Measurements from ENCODE around the gene PNKD.

Gene PNKD

GRCh38 chr2:218262631-218263586, 7.4 kb upstream of the PNKD start:
- Histone ChIP-seq H3K18ac (ENCODE audit: low read length) (peak overlapping the region; percentile 20), H3K36me3 (replicated peaks in 1 of 2; ENCODE audit: control insufficient read depth in 2 of 2, insufficient read depth in 2 of 2, low read length in 2 of 2) (peaks cover 30 to 51% of the 10 kb centered on the region in 2 donors), H3K27me3 (ENCODE audit: control insufficient read depth in 3 of 3, insufficient read depth in 3 of 3, low read depth in 1 of 3, low read length in 3 of 3) (peaks cover 0 to 2% (median 0%) of the 10 kb centered on the region in 3 experiments), H3K4me3 (ENCODE audit: low read length in 2 of 2) (no peak overlapping the region), H3K79me1 (ENCODE audit: low read depth, low read length) (no peaks in the 10 kb centered on the region), H3K9me3 (replicated peaks in 1 of 2; ENCODE audit: control insufficient read depth in 2 of 2, insufficient read depth in 1 of 2, low read depth in 1 of 2, low read length in 2 of 2) (peaks cover 0 to 2% of the 10 kb centered on the region in 2 donors), H2AFZ (ENCODE audit: low read length) (no peak overlapping the region), H3K4me1 (ENCODE audit: control insufficient read depth in 2 of 2, insufficient read depth in 1 of 2, low read depth in 1 of 2, low read length in 2 of 2) (peaks cover 15 to 24% of the 10 kb centered on the region in 2 donors), H3K4me2 (ENCODE audit: insufficient read depth, low read length, poor library complexity, severe bottlenecking) (no peak overlapping the region), H2BK120ac (ENCODE audit: low read depth, low read length) (no peak overlapping the region), H2BK12ac (ENCODE audit: low read length) (no peak overlapping the region), H2BK5ac (ENCODE audit: low read length) (no peak overlapping the region), H3K14ac (ENCODE audit: low read length) (no peak overlapping the region), H2AK5ac (ENCODE audit: low read depth, low read length) (no peak overlapping the region), H4K91ac (ENCODE audit: low read depth, low read length, poor library complexity) (no peak overlapping the region), H3K4ac (ENCODE audit: low read length) (no peak overlapping the region), H3K27ac (replicated peaks; ENCODE audit: low read length) (no peak overlapping the region), H2BK15ac (ENCODE audit: low read length) (peak overlapping the region; percentile 8), H3K23ac (ENCODE audit: low read depth, low read length, poor library complexity) (peak overlapping the region; percentile 19), H3K9ac (ENCODE audit: low read depth, low read length, poor library complexity) (no peak overlapping the region), H4K8ac (ENCODE audit: low read depth, low read length) (no peak overlapping the region)
- WGBS, 2 donors (ENCODE audit: extremely low coverage in 2 of 2, insufficient read length in 2 of 2, insufficient replicate concordance in 1 of 2), result no CpG with 5 or more reads among the region's 39 CpGs
- DNase-seq (ENCODE audit: low spot score), result no peak

DNA sequence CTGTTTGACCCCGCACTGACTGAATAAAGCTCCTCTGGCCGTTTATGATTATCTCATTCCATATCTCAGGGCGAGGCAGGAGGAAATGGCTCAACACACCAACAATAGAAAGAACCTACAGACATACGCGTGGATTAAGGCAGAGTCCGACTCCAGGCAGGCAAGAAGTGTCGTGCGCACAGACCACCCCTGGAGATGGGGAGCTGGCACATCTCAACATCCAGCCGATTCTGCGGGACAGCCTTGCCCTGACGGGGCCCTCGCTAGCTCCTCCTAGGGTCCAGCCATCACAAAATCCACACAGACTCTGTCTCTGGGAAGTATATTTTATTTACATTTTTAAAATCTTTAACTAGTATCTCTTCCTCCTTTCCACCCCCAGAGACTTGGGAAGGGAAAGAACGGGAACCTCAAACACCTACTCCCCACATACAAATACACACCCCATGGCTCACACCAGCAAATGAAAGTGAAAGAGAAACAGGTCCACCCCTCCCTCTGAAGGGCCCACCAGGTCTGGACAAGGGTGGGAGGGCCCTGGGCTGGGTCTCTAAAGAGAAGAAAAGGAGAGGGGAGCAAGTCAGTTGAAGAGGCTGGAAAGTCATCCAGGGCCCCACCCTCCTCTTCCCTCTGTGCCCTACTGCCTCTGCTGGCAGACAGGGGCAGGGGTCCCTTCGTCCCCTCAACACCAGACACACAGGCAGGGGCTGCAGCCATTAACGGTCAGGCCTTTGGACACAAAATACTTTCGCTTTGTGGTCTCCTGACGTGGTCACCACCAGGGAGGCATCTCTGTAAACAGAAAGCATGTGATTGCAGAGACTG, 6.3 kb upstream of the PNKD start:
- Histone ChIP-seq H3K9ac (ENCODE audit: low read depth, low read length, poor library complexity) (no peak overlapping the region), H4K8ac (ENCODE audit: low read depth, low read length) (no peak overlapping the region), H2AFZ (ENCODE audit: low read length) (no peak overlapping the region), H3K4ac (ENCODE audit: low read length) (no peak overlapping the region), H4K91ac (ENCODE audit: low read depth, low read length, poor library complexity) (no peak overlapping the region), H3K4me3 (ENCODE audit: low read length in 2 of 2) (no peak overlapping the region), H3K18ac (ENCODE audit: low read length) (no peak overlapping the region), H3K23ac (ENCODE audit: low read depth, low read length, poor library complexity) (no peak overlapping the region), H3K4me1 (ENCODE audit: control insufficient read depth in 2 of 2, insufficient read depth in 1 of 2, low read depth in 1 of 2, low read length in 2 of 2) (peaks cover 15 to 25% of the 10 kb centered on the region in 2 donors), H2BK15ac (ENCODE audit: low read length) (no peak overlapping the region), H3K79me1 (ENCODE audit: low read depth, low read length) (no peaks in the 10 kb centered on the region), H3K27ac (replicated peaks; ENCODE audit: low read length) (no peak overlapping the region), H2BK12ac (ENCODE audit: low read length) (no peak overlapping the region), H3K36me3 (replicated peaks in 1 of 2; ENCODE audit: control insufficient read depth in 2 of 2, insufficient read depth in 2 of 2, low read length in 2 of 2) (peaks cover 30 to 51% of the 10 kb centered on the region in 2 donors), H3K9me3 (replicated peaks in 1 of 2; ENCODE audit: control insufficient read depth in 2 of 2, insufficient read depth in 1 of 2, low read depth in 1 of 2, low read length in 2 of 2) (peaks cover 0 to 2% of the 10 kb centered on the region in 2 donors), H2AK5ac (ENCODE audit: low read depth, low read length) (no peak overlapping the region), H3K27me3 (ENCODE audit: control insufficient read depth in 3 of 3, insufficient read depth in 3 of 3, low read depth in 1 of 3, low read length in 3 of 3) (peaks cover 0 to 2% (median 0%) of the 10 kb centered on the region in 3 experiments), H3K14ac (ENCODE audit: low read length) (no peak overlapping the region), H2BK5ac (ENCODE audit: low read length) (no peak overlapping the region), H3K4me2 (ENCODE audit: insufficient read depth, low read length, poor library complexity, severe bottlenecking) (no peak overlapping the region), H2BK120ac (ENCODE audit: low read depth, low read length) (no peak overlapping the region)
- DNase-seq (ENCODE audit: low spot score), result no peak
- no CpG with 5 or more reads among the region's 17 CpGs for WGBS, 2 donors (ENCODE audit: extremely low coverage in 2 of 2, insufficient read length in 2 of 2, insufficient replicate concordance in 1 of 2)

DNA sequence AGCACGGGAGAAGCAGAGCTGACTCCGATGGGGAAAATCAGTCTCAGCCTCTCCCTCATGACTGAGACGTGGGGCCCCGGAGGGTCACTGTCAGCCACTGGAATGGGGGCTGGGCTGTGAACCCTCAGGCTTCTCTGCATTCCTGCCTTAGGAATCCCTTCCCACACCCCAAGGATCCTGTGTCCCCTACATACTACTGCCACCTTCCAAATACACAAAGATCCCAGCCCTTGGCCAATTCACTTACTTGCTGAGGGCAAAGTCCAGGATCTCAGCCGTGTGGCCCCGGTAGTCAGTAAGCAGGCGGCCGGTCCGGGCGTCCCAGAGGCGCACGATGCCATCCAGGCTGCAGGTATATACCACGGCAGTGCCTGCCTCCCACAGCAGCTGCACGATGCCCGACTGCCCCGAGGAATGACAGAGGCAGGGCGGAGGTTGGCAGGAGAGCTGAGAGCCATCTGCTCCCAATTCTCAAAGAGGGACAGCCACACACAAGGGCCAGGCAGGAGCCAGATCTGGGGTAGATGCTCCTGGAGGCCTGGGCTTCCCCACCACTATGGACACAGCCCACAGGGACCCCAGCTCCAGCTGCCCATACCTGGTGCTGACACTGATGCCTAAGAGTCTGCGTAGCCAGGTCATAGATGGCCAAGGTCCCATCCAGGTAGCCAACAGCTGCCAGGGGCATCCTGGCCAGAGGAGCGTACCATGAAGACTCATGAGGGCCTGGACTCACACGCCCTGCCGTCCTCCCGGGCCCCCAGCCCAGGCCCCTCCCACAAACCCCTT, 5.4 kb upstream of the PNKD start:
- peaks cover 7% of the 10 kb centered on the region for H3K79me1 ChIP-seq (ENCODE audit: low read depth, low read length)
- no peak for DNase-seq (ENCODE audit: low spot score)
- peak overlapping the region; percentile 66 for H3K9ac ChIP-seq (ENCODE audit: low read depth, low read length, poor library complexity)
- H3K4me3 ChIP-seq (ENCODE audit: low read length in 2 of 2), result no peak overlapping the region
- no peak overlapping the region for H4K8ac ChIP-seq (ENCODE audit: low read depth, low read length)
- H2BK15ac ChIP-seq (ENCODE audit: low read length), result no peak overlapping the region
- no peak overlapping the region for H3K4me2 ChIP-seq (ENCODE audit: insufficient read depth, low read length, poor library complexity, severe bottlenecking)
- no peak overlapping the region for H3K18ac ChIP-seq (ENCODE audit: low read length)
- no peak overlapping the region for H2AK5ac ChIP-seq (ENCODE audit: low read depth, low read length)
- H3K4ac ChIP-seq (ENCODE audit: low read length), result no peak overlapping the region
- no peak overlapping the region for H2BK120ac ChIP-seq (ENCODE audit: low read depth, low read length)
- peak overlapping the region; percentile 49 for H2BK5ac ChIP-seq (ENCODE audit: low read length)
- H3K27me3 ChIP-seq (ENCODE audit: control insufficient read depth in 3 of 3, insufficient read depth in 3 of 3, low read depth in 1 of 3, low read length in 3 of 3), result peaks cover 0 to 2% (median 0%) of the 10 kb centered on the region in 3 experiments
- no peak overlapping the region for H2AFZ ChIP-seq (ENCODE audit: low read length)
- no peak overlapping the region for H3K27ac ChIP-seq (replicated peaks; ENCODE audit: low read length)
- peaks cover 0 to 2% of the 10 kb centered on the region in 2 donors for H3K9me3 ChIP-seq (replicated peaks in 1 of 2; ENCODE audit: control insufficient read depth in 2 of 2, insufficient read depth in 1 of 2, low read depth in 1 of 2, low read length in 2 of 2)
- H4K91ac ChIP-seq (ENCODE audit: low read depth, low read length, poor library complexity), result no peak overlapping the region
- no peak overlapping the region for H3K23ac ChIP-seq (ENCODE audit: low read depth, low read length, poor library complexity)
- no peak overlapping the region for H3K14ac ChIP-seq (ENCODE audit: low read length)
- peaks cover 18 to 24% of the 10 kb centered on the region in 2 donors for H3K4me1 ChIP-seq (ENCODE audit: control insufficient read depth in 2 of 2, insufficient read depth in 1 of 2, low read depth in 1 of 2, low read length in 2 of 2)
- no CpG with 5 or more reads among the region's 22 CpGs for WGBS, 2 donors (ENCODE audit: extremely low coverage in 2 of 2, insufficient read length in 2 of 2, insufficient replicate concordance in 1 of 2)
- H2BK12ac ChIP-seq (ENCODE audit: low read length), result no peak overlapping the region
- peaks cover 30 to 51% of the 10 kb centered on the region in 2 donors for H3K36me3 ChIP-seq (replicated peaks in 1 of 2; ENCODE audit: control insufficient read depth in 2 of 2, insufficient read depth in 2 of 2, low read length in 2 of 2)

All from neuronal stem cell (in vitro differentiated cells).